ENCODE measurements around the gene CHRND.
A peak's percentile ranks its signal among the peaks of the same experiment; 100 is the strongest.

The CHRND gene

GRCh38 chr2:232481322-232482140, 44.4 kb upstream of the CHRND start:
- no CpG with 5 or more reads among the region's 29 CpGs for WGBS, 2 donors (ENCODE audit: extremely low coverage in 2 of 2, insufficient read length in 2 of 2, insufficient replicate concordance in 1 of 2)
- no peak overlapping the region for H3K27ac ChIP-seq (replicated peaks; ENCODE audit: low read length)

GRCh38 chr2:232482301-232483238, 43.4 kb upstream of the CHRND start:
- no CpG with 5 or more reads among the region's 31 CpGs for WGBS, 2 donors (ENCODE audit: extremely low coverage in 2 of 2, insufficient read length in 2 of 2, insufficient replicate concordance in 1 of 2)
- Histone ChIP-seq H3K9ac (ENCODE audit: low read depth, low read length, poor library complexity) (peak overlapping the region; percentile 21), H3K36me3 (replicated peaks in 1 of 2; ENCODE audit: control insufficient read depth in 2 of 2, insufficient read depth in 2 of 2, low read length in 2 of 2) (peaks cover 0 to 2% of the 10 kb centered on the region in 2 donors), H2AFZ (ENCODE audit: low read length) (no peak overlapping the region), H2BK15ac (ENCODE audit: low read length) (no peak overlapping the region), H3K18ac (ENCODE audit: low read length) (peak overlapping the region; percentile 59), H3K23ac (ENCODE audit: low read depth, low read length, poor library complexity) (no peak overlapping the region), H2BK5ac (ENCODE audit: low read length) (no peak overlapping the region), H3K4ac (ENCODE audit: low read length) (no peak overlapping the region), H2BK120ac (ENCODE audit: low read depth, low read length) (no peak overlapping the region), H3K4me2 (ENCODE audit: insufficient read depth, low read length, poor library complexity, severe bottlenecking) (no peak overlapping the region), H2AK5ac (ENCODE audit: low read depth, low read length) (peak overlapping the region; percentile 63), H2BK12ac (ENCODE audit: low read length) (no peak overlapping the region), H4K91ac (ENCODE audit: low read depth, low read length, poor library complexity) (no peak overlapping the region), H3K9me3 (replicated peaks in 1 of 2; ENCODE audit: control insufficient read depth in 2 of 2, insufficient read depth in 1 of 2, low read depth in 1 of 2, low read length in 2 of 2) (peaks cover 0 to 7% of the 10 kb centered on the region in 2 donors), H3K79me1 (ENCODE audit: low read depth, low read length) (peaks cover 9% of the 10 kb centered on the region), H3K27me3 (ENCODE audit: control insufficient read depth in 3 of 3, insufficient read depth in 3 of 3, low read depth in 1 of 3, low read length in 3 of 3) (peaks cover 26 to 84% (median 39%) of the 10 kb centered on the region in 3 experiments), H3K4me3 (ENCODE audit: low read length in 2 of 2) (peak overlapping the region in 1 of 2 donors; percentile 61), H3K4me1 (ENCODE audit: control insufficient read depth in 2 of 2, insufficient read depth in 1 of 2, low read depth in 1 of 2, low read length in 2 of 2) (peaks cover 0 to 7% of the 10 kb centered on the region in 2 donors), H3K27ac (replicated peaks; ENCODE audit: low read length) (no peak overlapping the region), H3K14ac (ENCODE audit: low read length) (no peak overlapping the region), H4K8ac (ENCODE audit: low read depth, low read length) (no peak overlapping the region)
- DNase-seq (ENCODE audit: low spot score): no peak

More at GRCh38 chr2:232481322-232482140, 44.4 kb upstream of the CHRND start:
- Histone ChIP-seq H3K14ac (ENCODE audit: low read length) (peak overlapping the region; percentile 47), H3K4me2 (ENCODE audit: insufficient read depth, low read length, poor library complexity, severe bottlenecking) (no peak overlapping the region), H2AK5ac (ENCODE audit: low read depth, low read length) (peak overlapping the region; percentile 83), H2BK5ac (ENCODE audit: low read length) (no peak overlapping the region), H3K4me1 (ENCODE audit: control insufficient read depth in 2 of 2, insufficient read depth in 1 of 2, low read depth in 1 of 2, low read length in 2 of 2) (peaks cover 0 to 3% of the 10 kb centered on the region in 2 donors), H3K36me3 (replicated peaks in 1 of 2; ENCODE audit: control insufficient read depth in 2 of 2, insufficient read depth in 2 of 2, low read length in 2 of 2) (peaks cover 0 to 2% of the 10 kb centered on the region in 2 donors), H3K9me3 (replicated peaks in 1 of 2; ENCODE audit: control insufficient read depth in 2 of 2, insufficient read depth in 1 of 2, low read depth in 1 of 2, low read length in 2 of 2) (peaks cover 0 to 7% of the 10 kb centered on the region in 2 donors), H3K23ac (ENCODE audit: low read depth, low read length, poor library complexity) (peak overlapping the region; percentile 43), H2BK120ac (ENCODE audit: low read depth, low read length) (no peak overlapping the region), H2BK15ac (ENCODE audit: low read length) (no peak overlapping the region), H3K27me3 (ENCODE audit: control insufficient read depth in 3 of 3, insufficient read depth in 3 of 3, low read depth in 1 of 3, low read length in 3 of 3) (peaks cover 19 to 78% (median 28%) of the 10 kb centered on the region in 3 experiments), H3K18ac (ENCODE audit: low read length) (peak overlapping the region; percentile 76), H4K91ac (ENCODE audit: low read depth, low read length, poor library complexity) (no peak overlapping the region), H2BK12ac (ENCODE audit: low read length) (no peak overlapping the region), H3K4ac (ENCODE audit: low read length) (no peak overlapping the region), H2AFZ (ENCODE audit: low read length) (no peak overlapping the region), H3K9ac (ENCODE audit: low read depth, low read length, poor library complexity) (peak overlapping the region; percentile 77), H3K79me1 (ENCODE audit: low read depth, low read length) (peaks cover 6% of the 10 kb centered on the region), H3K4me3 (ENCODE audit: low read length in 2 of 2) (no peak overlapping the region), H4K8ac (ENCODE audit: low read depth, low read length) (no peak overlapping the region)
- DNase-seq (ENCODE audit: low spot score): no peak

- H3K4ac ChIP-seq (ENCODE audit: low read length): no peak overlapping the region
- H2BK15ac ChIP-seq (ENCODE audit: low read length): no peak overlapping the region
- H4K8ac ChIP-seq (ENCODE audit: low read depth, low read length): peak overlapping the region; percentile 43
- no peak for DNase-seq (ENCODE audit: low spot score)
- H3K14ac ChIP-seq (ENCODE audit: low read length): peak overlapping the region; percentile 38
- H3K4me3 ChIP-seq (ENCODE audit: low read length in 2 of 2): no peak overlapping the region
- no CpG with 5 or more reads among the region's 10 CpGs for WGBS, 2 donors (ENCODE audit: extremely low coverage in 2 of 2, insufficient read length in 2 of 2, insufficient replicate concordance in 1 of 2)
- H2BK120ac ChIP-seq (ENCODE audit: low read depth, low read length): no peak overlapping the region
- H3K4me1 ChIP-seq (ENCODE audit: control insufficient read depth in 2 of 2, insufficient read depth in 1 of 2, low read depth in 1 of 2, low read length in 2 of 2): peaks cover 0 to 7% of the 10 kb centered on the region in 2 donors
- H4K91ac ChIP-seq (ENCODE audit: low read depth, low read length, poor library complexity): no peak overlapping the region
- peaks cover 0 to 2% of the 10 kb centered on the region in 2 donors for H3K36me3 ChIP-seq (replicated peaks in 1 of 2; ENCODE audit: control insufficient read depth in 2 of 2, insufficient read depth in 2 of 2, low read length in 2 of 2)
- H2AFZ ChIP-seq (ENCODE audit: low read length): no peak overlapping the region
- H3K79me1 ChIP-seq (ENCODE audit: low read depth, low read length): peaks cover 9% of the 10 kb centered on the region
- peaks cover 26 to 82% (median 46%) of the 10 kb centered on the region in 3 experiments for H3K27me3 ChIP-seq (ENCODE audit: control insufficient read depth in 3 of 3, insufficient read depth in 3 of 3, low read depth in 1 of 3, low read length in 3 of 3)
- H2AK5ac ChIP-seq (ENCODE audit: low read depth, low read length): peak overlapping the region; percentile 63
- H3K27ac ChIP-seq (replicated peaks; ENCODE audit: low read length): no peak overlapping the region
- H3K9ac ChIP-seq (ENCODE audit: low read depth, low read length, poor library complexity): peak overlapping the region; percentile 21
- H3K4me2 ChIP-seq (ENCODE audit: insufficient read depth, low read length, poor library complexity, severe bottlenecking): no peak overlapping the region
- peak overlapping the region; percentile 44 for H3K18ac ChIP-seq (ENCODE audit: low read length)
- H2BK5ac ChIP-seq (ENCODE audit: low read length): no peak overlapping the region
- no peak overlapping the region for H3K23ac ChIP-seq (ENCODE audit: low read depth, low read length, poor library complexity)
- H3K9me3 ChIP-seq (replicated peaks in 1 of 2; ENCODE audit: control insufficient read depth in 2 of 2, insufficient read depth in 1 of 2, low read depth in 1 of 2, low read length in 2 of 2): peaks cover 0 to 7% of the 10 kb centered on the region in 2 donors
- H2BK12ac ChIP-seq (ENCODE audit: low read length): no peak overlapping the region
These were observed 42.5 kb upstream of the CHRND start for GRCh38 chr2:232483311-232483922.

Data from neuronal stem cell (in vitro differentiated cells).